Keratinocyte (primary cell): ENCODE data around the gene CBL. TPM values are rescaled to one million over a fixed set of nuclear protein-coding genes. Genes with fewer than 3 reads are reported as not detected.

Experiments used
- DNase-seq: peaks from one replicate; pipeline ENCODE4 v3.0.0-alpha.2; 2011; ENCODE audit warnings: low read depth, missing footprints, low spot score
- FAIRE-seq: peaks from 2 replicates; lab custom pipeline; 2011; peaks lifted over from hg19 to GRCh38; lab: Jason Lieb, UNC
- H2AFZ ChIP-seq: 2 replicates; pipeline ENCODE4 v1.6.0; 2012; ENCODE audit warnings: low read length, control low read depth, inconsistent platforms; ENCODE audit not compliant: control insufficient read depth
- H3K27ac ChIP-seq: 2 replicates; pipeline ENCODE4 v1.5.1; 2011; ENCODE audit warnings: low read length; ENCODE audit not compliant: control insufficient read depth, insufficient read depth
- H3K27me3 ChIP-seq: 3 replicates; pipeline ENCODE4 v1.6.0; 2011; ENCODE audit warnings: low read length; ENCODE audit not compliant: control insufficient read depth, insufficient read depth; ENCODE audit errors: extremely low read depth
- H3K36me3 ChIP-seq, 2 experiments: 2 replicates in 1 of 2; 3 replicates in 1 of 2; pipeline ENCODE4 v1.5.1; 2011; ENCODE audit warnings: low read length in 2 of 2, mild to moderate bottlenecking in 1 of 2; ENCODE audit not compliant: control insufficient read depth in 2 of 2, insufficient read depth in 2 of 2; ENCODE audit errors: extremely low read depth in 1 of 2
- H3K4me1 ChIP-seq: 3 replicates; pipeline ENCODE4 v1.5.1; 2011; ENCODE audit warnings: low read length; ENCODE audit not compliant: control insufficient read depth, insufficient read depth; ENCODE audit errors: extremely low read depth
- H3K4me2 ChIP-seq: 3 replicates; pipeline ENCODE4 v1.6.0; 2011; ENCODE audit warnings: low read depth, low read length; ENCODE audit not compliant: control insufficient read depth, insufficient read depth; ENCODE audit errors: extremely low read depth
- H3K4me3 ChIP-seq, 3 experiments: fragments of 200-600 bp in 1 of 3; sonication (generic) in 1 of 3; 2 replicates in 2 of 3; 3 replicates in 1 of 3; pipeline ENCODE4 v1.5.1; 2011 to 2016; ENCODE audit warnings: low read length in 3 of 3, mild to moderate bottlenecking in 3 of 3, control low read depth in 2 of 3, inconsistent platforms in 1 of 3, low read depth in 1 of 3, mixed read lengths in 1 of 3, mixed run types in 1 of 3, moderate library complexity in 1 of 3; ENCODE audit not compliant: control insufficient read depth in 2 of 3, insufficient read depth in 2 of 3; ENCODE audit errors: extremely low read depth in 1 of 3
- H3K79me2 ChIP-seq: 2 replicates; pipeline ENCODE4 v1.6.0; 2012; ENCODE audit warnings: low read length; ENCODE audit not compliant: control insufficient read depth, insufficient read depth
- H3K9ac ChIP-seq: 3 replicates; pipeline ENCODE4 v1.6.0; 2011; ENCODE audit warnings: low read length; ENCODE audit not compliant: control insufficient read depth, insufficient read depth; ENCODE audit errors: extremely low read depth
- H3K9me1 ChIP-seq: 3 replicates; pipeline ENCODE4 v1.6.0; 2011; ENCODE audit warnings: low read length; ENCODE audit not compliant: control insufficient read depth, insufficient read depth; ENCODE audit errors: extremely low read depth
- H3K9me3 ChIP-seq: 2 replicates; pipeline ENCODE4 v1.5.1; 2012; ENCODE audit warnings: low read depth, low read length; ENCODE audit not compliant: control insufficient read depth
- H4K20me1 ChIP-seq: 3 replicates; pipeline ENCODE4 v1.6.0; 2011; ENCODE audit warnings: low read length; ENCODE audit not compliant: control insufficient read depth, insufficient read depth; ENCODE audit errors: extremely low read depth
- CTCF ChIP-seq, 3 experiments: IDR thresholded peaks in 1 of 3; conservative IDR thresholded peaks in 1 of 3; optimal IDR thresholded peaks in 1 of 3; 2 replicates in 2 of 3; 3 replicates in 1 of 3; pipeline versions ENCODE3 to v1.5.1; 2011; ENCODE audit warnings: low read length in 3 of 3, mild to moderate bottlenecking in 3 of 3, moderate library complexity in 2 of 3, control low read depth in 1 of 3, inconsistent platforms in 1 of 3; ENCODE audit not compliant: insufficient read depth in 2 of 3; ENCODE audit errors: extremely low read depth in 1 of 3
- EZH2 ChIP-seq: IDR thresholded peaks from one replicate; pipeline ENCODE4 v1.6.1; 2012; ENCODE audit warnings: inconsistent platforms, mild to moderate bottlenecking, low read length, moderate library complexity
- dilution Hi-C: fragments of 300-500 bp; cut with MboI; formaldehyde crosslinking; loops from one replicate; pipeline ENCODE4 v1.7.0; 2020; ENCODE audit warnings: low sequenced_read_pairs; ENCODE audit not compliant: extremely low pct_ligation_motif_present
- polyA plus RNA-seq, 5 experiments: library from polyadenylated mRNA; depleted of rRNA in 3 of 5; stranded (reverse) in 3 of 5; stranded (forward) in 1 of 5; unstranded in 1 of 5; fragments of >200 nt; gene quantifications; 1 replicate in 1 of 5; 2 replicates in 3 of 5; 3 replicates in 1 of 5; pipeline versions ENCODE4 v1.2.1 to v1.2.3, GENCODE V29; 2011 to 2012; ENCODE audit warnings: missing spikeins in 2 of 5, low read depth in 1 of 5, low replicate concordance in 1 of 5

Gene CBL
- polyA plus RNA-seq, 1 donor (not counting 4 experiments of a cell fraction or from before 2014, with no cell fraction given): 14.1 TPM

- TF ChIP-seq EZH2 (no peak), CTCF (optimal IDR thresholded peaks at IDR 0.05 in 1 of 3, IDR thresholded peaks at IDR 0.05 in 1 of 3, conservative IDR thresholded peaks at IDR 0.05 in 1 of 3; ENCODE audit: extremely low read depth in 1 of 3, insufficient read depth in 2 of 3, low read length in 3 of 3) (no peak)
- DNase-seq (no peak), FAIRE-seq (no peak)
- dilution Hi-C loops: no loop called here
- Histone ChIP-seq H3K79me2 (no peaks in the 10 kb centered on the region), H3K4me3 (no peak overlapping the region), H3K4me1 (no peaks in the 10 kb centered on the region), H3K4me2 (no peak overlapping the region), H3K27ac (no peak overlapping the region), H3K36me3 (no peaks in the 10 kb centered on the region), H2AFZ (no peak overlapping the region), H3K9me3 (no peaks in the 10 kb centered on the region), H4K20me1 (no peaks in the 10 kb centered on the region), H3K9me1 (no peaks in the 10 kb centered on the region), H3K27me3 (peaks cover 9% of the 10 kb centered on the region), H3K9ac (no peak overlapping the region)
Measured at GRCh38 chr11:119347940-119348605, 141.9 kb downstream of the CBL start.

DNA sequence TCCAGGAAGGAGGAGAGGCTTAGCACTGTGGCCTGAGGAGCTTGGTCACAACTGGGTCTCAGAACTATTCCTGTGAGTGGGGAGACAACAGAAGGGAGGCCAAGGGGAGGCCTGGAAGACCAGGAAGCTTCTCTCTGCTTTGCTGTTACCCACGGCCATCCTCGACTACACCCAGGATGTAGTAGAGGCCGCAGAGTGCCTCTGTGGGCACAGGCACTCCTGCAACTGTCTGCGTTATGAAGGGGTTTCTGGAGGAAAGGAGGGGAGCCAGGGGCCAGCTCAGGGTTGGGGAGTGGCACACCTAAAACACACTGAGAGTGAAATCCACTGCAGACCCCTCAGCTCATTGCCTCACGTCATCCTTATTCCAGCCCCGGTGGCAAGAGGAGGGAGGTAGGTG, 144.2 kb downstream of the CBL start:
- dilution Hi-C loops: no loop called here
- Histone ChIP-seq H3K27ac (no peak overlapping the region), H3K79me2 (no peaks in the 10 kb centered on the region), H3K9me3 (no peaks in the 10 kb centered on the region), H3K27me3 (no peaks in the 10 kb centered on the region), H3K9me1 (no peaks in the 10 kb centered on the region), H3K9ac (no peak overlapping the region), H4K20me1 (no peaks in the 10 kb centered on the region), H3K4me3 (no peak overlapping the region), H3K4me1 (peaks cover 4% of the 10 kb centered on the region), H2AFZ (no peak overlapping the region), H3K36me3 (no peaks in the 10 kb centered on the region), H3K4me2 (no peak overlapping the region)
- FAIRE-seq: no peak
- DNase-seq: no peak
- TF ChIP-seq EZH2 (no peak), CTCF (optimal IDR thresholded peaks at IDR 0.05 in 1 of 3, IDR thresholded peaks at IDR 0.05 in 1 of 3, conservative IDR thresholded peaks at IDR 0.05 in 1 of 3; ENCODE audit: extremely low read depth in 1 of 3, insufficient read depth in 2 of 3, low read length in 3 of 3) (no peak)
